ENCODE results near the gene UNC5A. TPM values are rescaled to one million over a fixed set of nuclear protein-coding genes. Genes with fewer than 3 reads are reported as not detected.

UNC5A gene
- total and polyA plus RNA-seq, 9 of the 15 experiments (the other 6 are each of a cell fraction or from before 2014, with no cell fraction given), result not detected

- in situ Hi-C loops (cut with MboI), result no loop called here
- Histone ChIP-seq H3K4me1 (replicated peaks in 1 of 2; ENCODE audit: control insufficient read depth in 2 of 2, insufficient read depth in 2 of 2, low read length in 2 of 2) (0 out of 5 replicates have a peak, but pooled peaks cover 0 to 2% of the 10 kb centered on the region in 2 experiments), H3K36me3 (ENCODE audit: control insufficient read depth, insufficient read depth, low read length) (no peaks in the 10 kb centered on the region), H2AFZ (ENCODE audit: low read depth, low read length) (no peak overlapping the region), H4K20me1 (replicated peaks; ENCODE audit: control insufficient read depth, insufficient read depth, low read length) (no peaks in the 10 kb centered on the region), H3K4me3 (no peak overlapping the region), H3K79me2 (ENCODE audit: control insufficient read depth, insufficient read depth, low read length) (no peaks in the 10 kb centered on the region), H3K27ac (ENCODE audit: extremely low read depth, low read depth, low read length) (no peak overlapping the region), H3K27me3 (ENCODE audit: control insufficient read depth in 2 of 2, insufficient read depth in 2 of 2, low read length in 2 of 2) (peaks cover 19 to 45% of the 10 kb centered on the region in 2 experiments; a peak in 4 of 5 replicates), H3K9me1 (ENCODE audit: control insufficient read depth, insufficient read depth, low read length) (no peaks in the 10 kb centered on the region), H3K4me2 (ENCODE audit: insufficient read depth, low read length) (no peak overlapping the region), H3K9ac (ENCODE audit: insufficient read depth in 1 of 2, low read depth in 2 of 2, low read length in 2 of 2) (no peak overlapping the region), H3K9me3 (replicated peaks; ENCODE audit: control insufficient read depth, insufficient read depth, low read depth, low read length) (no peaks in the 10 kb centered on the region)
- FAIRE-seq (no peak), DNase-seq (ENCODE audit: extremely low read depth in 1 of 4, low spot score in 3 of 4) (no peak), ATAC-seq (no peak)
- WGBS (ENCODE audit: insufficient coverage, low coverage, missing lambda C conversion rate), result 4% methylated on average over 9 of the region's 9 CpGs
- TF ChIP-seq ZFP36 (IDR thresholded peaks at IDR 0.05; ENCODE audit: low read depth, low read length, partially characterized antibody) (no peak), RHOXF2B (CRISPR knock-in tag; conservative IDR thresholded peaks at IDR 0.05) (no peak), RBM34 (IDR thresholded peaks at IDR 0.05; ENCODE audit: borderline replicate concordance, insufficient read depth, low read length) (no peak), BACH1 (tag; IDR thresholded peaks at IDR 0.05) (no peak), MCM3 (IDR thresholded peaks at IDR 0.05) (no peak), PRMT5 (CRISPR knock-in tag; IDR thresholded peaks at IDR 0.05) (no peak), ZFP1 (CRISPR knock-in tag; IDR thresholded peaks at IDR 0.05) (no peak), EP300 (IDR thresholded peaks at IDR 0.05; ENCODE audit: low read length) (no peak), CUX1 (CRISPR knock-in tag; IDR thresholded peaks at IDR 0.05) (no peak)
- ChIA-PET POLR2A (interaction anchor here (0.6 to 1.6 kb wide), 6 partner anchors 14 to 1228 kb away, joined by 3 to 4 read pairs (median 3); no protein-coding TSS in a partner anchor), CTCF (ENCODE audit: low intra/inter-chr PET ratio) (no interaction called here)
- intact Hi-C loops (cut with micrococcal nuclease), result no loop called here
- no TSS peak for BruUV-seq (replicated peaks)
Observed at GRCh38 chr5:176769911-176770310, 40.4 kb upstream of the UNC5A start.
